T-helper 2 cell treated with Interferon-gamma antibody and Interleukin-4, amounts not matched to agents 5 μg/mL and 100 μg/mL, for 36 hours (primary cell): ENCODE data around the gene HUWE1.
A peak's percentile ranks its signal among the peaks of the same experiment; 100 is the strongest.
"Not testable (repeated sequence)": the region's sequence is repeated elsewhere in the genome, so short reads cannot be mapped to it uniquely, and the experiment has no call there.

Experiments used
- DNase-seq: peaks from one replicate; pipeline ENCODE4 v3.0.0; 2021; ENCODE audit warnings: low spot score
- H3K27ac Mint-ChIP-seq: one replicate; pipeline ENCODE4 v1.8.0; 2021; ENCODE audit warnings: mild to moderate bottlenecking, mixed read lengths
- H3K27me3 Mint-ChIP-seq: one replicate; pipeline ENCODE4 v1.8.0; 2021; ENCODE audit warnings: low read depth, mixed read lengths
- H3K36me3 Mint-ChIP-seq: one replicate; pipeline ENCODE4 v1.8.0; 2021; ENCODE audit warnings: low read depth, mixed read lengths
- H3K4me1 Mint-ChIP-seq: one replicate; pipeline ENCODE4 v1.8.0; 2021; ENCODE audit warnings: low read depth, mixed read lengths
- H3K4me3 Mint-ChIP-seq: one replicate; pipeline ENCODE4 v1.8.0; 2022; ENCODE audit warnings: mild to moderate bottlenecking, moderate library complexity, mixed read lengths
- H3K9me3 Mint-ChIP-seq: one replicate; pipeline ENCODE4 v1.8.0; 2021; ENCODE audit warnings: mixed read lengths

The HUWE1 gene, protein sequence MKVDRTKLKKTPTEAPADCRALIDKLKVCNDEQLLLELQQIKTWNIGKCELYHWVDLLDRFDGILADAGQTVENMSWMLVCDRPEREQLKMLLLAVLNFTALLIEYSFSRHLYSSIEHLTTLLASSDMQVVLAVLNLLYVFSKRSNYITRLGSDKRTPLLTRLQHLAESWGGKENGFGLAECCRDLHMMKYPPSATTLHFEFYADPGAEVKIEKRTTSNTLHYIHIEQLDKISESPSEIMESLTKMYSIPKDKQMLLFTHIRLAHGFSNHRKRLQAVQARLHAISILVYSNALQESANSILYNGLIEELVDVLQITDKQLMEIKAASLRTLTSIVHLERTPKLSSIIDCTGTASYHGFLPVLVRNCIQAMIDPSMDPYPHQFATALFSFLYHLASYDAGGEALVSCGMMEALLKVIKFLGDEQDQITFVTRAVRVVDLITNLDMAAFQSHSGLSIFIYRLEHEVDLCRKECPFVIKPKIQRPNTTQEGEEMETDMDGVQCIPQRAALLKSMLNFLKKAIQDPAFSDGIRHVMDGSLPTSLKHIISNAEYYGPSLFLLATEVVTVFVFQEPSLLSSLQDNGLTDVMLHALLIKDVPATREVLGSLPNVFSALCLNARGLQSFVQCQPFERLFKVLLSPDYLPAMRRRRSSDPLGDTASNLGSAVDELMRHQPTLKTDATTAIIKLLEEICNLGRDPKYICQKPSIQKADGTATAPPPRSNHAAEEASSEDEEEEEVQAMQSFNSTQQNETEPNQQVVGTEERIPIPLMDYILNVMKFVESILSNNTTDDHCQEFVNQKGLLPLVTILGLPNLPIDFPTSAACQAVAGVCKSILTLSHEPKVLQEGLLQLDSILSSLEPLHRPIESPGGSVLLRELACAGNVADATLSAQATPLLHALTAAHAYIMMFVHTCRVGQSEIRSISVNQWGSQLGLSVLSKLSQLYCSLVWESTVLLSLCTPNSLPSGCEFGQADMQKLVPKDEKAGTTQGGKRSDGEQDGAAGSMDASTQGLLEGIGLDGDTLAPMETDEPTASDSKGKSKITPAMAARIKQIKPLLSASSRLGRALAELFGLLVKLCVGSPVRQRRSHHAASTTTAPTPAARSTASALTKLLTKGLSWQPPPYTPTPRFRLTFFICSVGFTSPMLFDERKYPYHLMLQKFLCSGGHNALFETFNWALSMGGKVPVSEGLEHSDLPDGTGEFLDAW (N-terminal part only)

DNA sequence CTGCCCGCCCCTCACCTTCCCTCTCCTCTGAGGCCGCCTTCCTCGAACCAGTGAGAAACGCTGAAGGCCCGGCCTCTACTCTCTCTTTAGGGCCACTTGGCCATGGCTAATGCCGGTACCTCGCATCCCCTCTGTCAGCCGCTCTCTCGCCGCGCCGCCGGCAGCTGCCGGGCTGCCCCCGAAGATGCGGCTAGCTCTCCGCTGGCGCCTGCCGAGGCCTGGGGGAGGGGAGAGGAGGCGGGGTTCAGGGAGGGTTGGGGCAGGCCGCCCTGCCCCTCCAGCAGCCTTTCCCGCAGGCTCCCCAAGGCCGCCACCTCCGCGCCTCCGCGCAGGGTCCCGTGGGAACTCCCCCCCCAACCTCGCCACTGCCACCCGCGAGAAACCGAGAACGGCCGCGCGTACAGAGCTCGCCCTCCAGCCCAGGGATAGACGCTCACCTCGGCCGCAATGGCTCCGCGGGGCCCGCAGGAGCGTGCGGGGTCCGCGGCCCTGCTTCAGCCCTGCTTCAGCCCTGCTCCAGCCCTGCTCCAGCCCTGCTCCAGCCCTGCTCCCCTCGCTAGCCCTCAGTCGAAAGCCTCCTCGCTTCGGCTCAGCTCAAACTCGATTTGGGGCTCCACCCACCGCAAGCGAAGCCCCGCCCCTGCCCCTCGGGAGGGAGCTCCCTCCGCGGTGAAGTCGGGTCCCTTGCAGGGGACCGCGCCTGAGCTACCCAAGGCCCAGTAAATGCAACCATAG is at the start of gene HUWE1:
Gene HUWE1 (minus strand): TSS at position 569 of the 735 bp plus-strand sequence. CDS start 32,612 bp downstream, outside the sequence.
- Mint-ChIP-seq H3K36me3 (peaks cover 16% of the 10 kb centered on the region), H3K27me3 (no peaks in the 10 kb centered on the region), H3K9me3 (no peaks in the 10 kb centered on the region), H3K4me3 (peak within 1 kb of the TSS; percentile 96), H3K27ac (peak within 1 kb of the TSS; percentile 96), H3K4me1 (peaks cover 27% of the 10 kb centered on the region)
- peak; percentile 79 for DNase-seq

DNA sequence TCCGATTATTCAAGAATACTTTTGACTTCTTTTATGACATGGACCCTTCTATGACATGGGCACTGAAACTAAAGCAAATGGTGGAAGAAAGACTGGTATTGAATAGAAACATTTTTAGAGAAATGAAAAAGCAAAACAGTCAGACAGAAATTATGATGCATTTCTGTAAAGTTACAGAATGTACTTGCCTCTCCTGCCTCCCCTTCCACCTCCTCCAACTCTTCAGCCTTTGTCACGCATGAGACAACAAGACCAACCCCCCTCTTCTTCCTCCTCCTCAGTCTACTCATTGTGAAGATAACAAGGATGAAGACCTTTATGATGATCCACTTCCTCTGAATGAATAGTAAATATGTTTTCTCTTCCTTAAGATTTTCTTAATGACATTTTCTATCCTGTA is 46.3 kb upstream of the HUWE1 start:
- Mint-ChIP-seq H3K4me1 (peaks cover 43% of the 10 kb centered on the region), H3K27ac (peak overlapping the region; percentile 93), H3K9me3 (peaks cover 4% of the 10 kb centered on the region), H3K27me3 (no peaks in the 10 kb centered on the region), H3K4me3 (peak overlapping the region; percentile 79), H3K36me3 (peaks cover 18% of the 10 kb centered on the region)
- peak; percentile 41 for DNase-seq

DNA sequence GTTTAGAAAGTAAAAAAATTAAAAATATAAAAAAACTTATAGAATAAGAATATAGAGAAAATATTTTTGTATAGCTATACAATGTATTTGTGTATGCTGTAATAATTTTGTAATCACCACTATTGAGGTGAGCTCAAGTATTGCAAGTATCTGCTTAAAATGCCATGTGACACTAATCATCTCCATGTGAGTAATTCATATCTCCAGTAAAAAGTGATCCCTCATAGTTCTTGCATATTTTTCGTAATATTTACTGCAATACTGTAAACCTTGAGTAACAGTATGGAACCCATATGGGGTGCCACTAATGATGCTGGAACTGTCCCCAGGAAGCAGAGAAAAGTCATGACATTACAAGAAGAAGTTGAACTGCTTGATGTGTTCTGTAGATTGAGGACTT is 43.2 kb upstream of the HUWE1 start:
- no peak for DNase-seq
- Mint-ChIP-seq H3K4me3 (no peak overlapping the region), H3K27ac (no peak overlapping the region), H3K9me3 (no peaks in the 10 kb centered on the region), H3K4me1 (peaks cover 35% of the 10 kb centered on the region), H3K27me3 (no peaks in the 10 kb centered on the region), H3K36me3 (peaks cover 2% of the 10 kb centered on the region)

DNA sequence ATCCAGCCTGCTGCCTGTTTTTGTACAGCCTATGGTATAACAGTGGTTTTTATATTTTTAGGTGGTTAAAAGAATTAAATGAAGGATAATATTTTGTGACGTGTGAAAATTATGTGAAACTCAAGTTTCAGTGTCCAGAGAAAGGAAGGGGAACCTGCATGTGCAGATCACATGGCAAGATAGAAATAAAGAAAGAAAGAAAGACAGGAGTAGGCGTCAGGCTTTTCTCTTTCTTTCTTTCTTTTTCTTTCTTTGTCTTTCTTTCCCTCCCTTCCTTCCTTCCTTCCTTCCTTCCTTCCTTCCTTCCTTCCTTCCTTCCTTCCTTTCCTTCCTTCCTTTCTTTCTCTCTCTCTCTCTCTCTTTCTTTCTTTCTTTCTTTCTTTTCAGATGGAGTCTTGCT is 42.0 kb upstream of the HUWE1 start:
- H3K4me1 Mint-ChIP-seq: peaks cover 26% of the 10 kb centered on the region
- no peaks in the 10 kb centered on the region for H3K9me3 Mint-ChIP-seq
- H3K4me3 Mint-ChIP-seq: peak overlapping the region; percentile 3
- H3K27ac Mint-ChIP-seq: peak overlapping the region; percentile 54
- no peak for DNase-seq
- no peaks in the 10 kb centered on the region for H3K36me3 Mint-ChIP-seq
- H3K27me3 Mint-ChIP-seq: no peaks in the 10 kb centered on the region

DNA sequence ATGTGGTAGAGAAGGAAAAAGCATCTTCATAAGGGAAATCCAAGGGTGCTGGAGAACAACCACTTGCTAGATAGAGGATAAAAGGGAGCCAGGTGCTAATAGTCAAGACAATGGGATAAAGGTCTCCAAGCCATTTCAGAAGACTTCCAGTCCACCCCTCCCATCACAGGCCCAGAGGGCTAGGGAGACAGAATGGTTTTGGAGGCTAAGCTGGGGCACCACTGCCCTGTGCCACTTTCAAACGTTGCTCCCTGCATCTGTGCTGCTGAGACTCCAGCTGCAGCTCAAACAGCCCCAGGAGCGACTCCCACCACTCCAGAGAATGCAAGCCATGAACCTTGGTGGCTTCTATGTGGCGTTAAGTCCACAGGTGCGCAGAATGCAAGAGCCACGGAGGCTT is 38.4 kb upstream of the HUWE1 start:
- Mint-ChIP-seq H3K36me3 (no peaks in the 10 kb centered on the region), H3K9me3 (no peaks in the 10 kb centered on the region), H3K27ac (no peak overlapping the region), H3K27me3 (no peaks in the 10 kb centered on the region), H3K4me1 (peaks cover 14% of the 10 kb centered on the region), H3K4me3 (no peak overlapping the region)
- no peak for DNase-seq

DNA sequence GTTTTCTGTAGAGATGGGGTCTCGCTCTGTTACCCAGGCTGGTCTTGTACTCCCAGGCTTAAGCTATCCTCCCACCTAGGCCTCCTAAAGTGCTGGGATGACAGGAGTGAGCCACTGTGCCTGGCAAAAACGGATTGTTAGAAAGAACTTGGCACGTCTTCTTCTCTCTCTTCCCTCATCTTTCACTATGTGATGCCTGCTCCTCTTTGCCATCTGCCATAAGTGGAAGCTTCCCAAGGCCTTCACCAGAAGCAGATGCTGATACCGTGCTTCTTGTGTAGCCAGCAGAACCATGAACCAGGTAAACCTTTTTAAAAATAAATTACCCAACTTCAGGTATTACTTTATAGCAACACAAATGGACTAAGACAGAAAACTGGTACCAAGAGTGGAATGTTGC is 36.9 kb upstream of the HUWE1 start:
- no peak for DNase-seq
- no peaks in the 10 kb centered on the region for H3K36me3 Mint-ChIP-seq
- H3K4me1 Mint-ChIP-seq: peaks cover 13% of the 10 kb centered on the region
- H3K9me3 Mint-ChIP-seq: no peaks in the 10 kb centered on the region
- no peak overlapping the region for H3K27ac Mint-ChIP-seq
- no peak overlapping the region for H3K4me3 Mint-ChIP-seq
- H3K27me3 Mint-ChIP-seq: no peaks in the 10 kb centered on the region

DNA sequence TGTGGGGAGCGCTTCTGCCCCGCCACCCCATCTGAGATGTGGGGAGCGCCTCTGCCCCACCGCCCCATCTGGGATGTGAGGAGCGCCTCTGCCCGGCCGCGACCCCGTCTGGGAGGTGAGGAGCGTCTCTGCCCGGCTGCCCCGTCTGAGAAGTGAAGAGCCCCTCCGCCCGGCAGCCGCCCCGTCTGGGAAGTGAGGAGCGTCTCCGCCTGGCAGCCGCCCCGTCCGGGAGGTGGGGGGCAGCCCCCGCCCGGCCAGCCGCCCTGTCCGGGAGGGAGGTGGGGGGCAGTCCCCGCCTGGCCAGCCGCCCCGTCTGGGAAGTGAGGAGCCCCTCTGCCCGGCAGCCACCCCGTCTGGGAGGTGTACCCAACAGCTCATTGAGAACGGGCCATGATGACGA is 35.1 kb upstream of the HUWE1 start:
- H3K27me3 Mint-ChIP-seq, H3K27ac Mint-ChIP-seq, H3K36me3 Mint-ChIP-seq, H3K9me3 Mint-ChIP-seq, H3K4me3 Mint-ChIP-seq, DNase-seq: not testable (repeated sequence)
- H3K4me1 Mint-ChIP-seq: peaks cover 21% of the 10 kb centered on the region

DNA sequence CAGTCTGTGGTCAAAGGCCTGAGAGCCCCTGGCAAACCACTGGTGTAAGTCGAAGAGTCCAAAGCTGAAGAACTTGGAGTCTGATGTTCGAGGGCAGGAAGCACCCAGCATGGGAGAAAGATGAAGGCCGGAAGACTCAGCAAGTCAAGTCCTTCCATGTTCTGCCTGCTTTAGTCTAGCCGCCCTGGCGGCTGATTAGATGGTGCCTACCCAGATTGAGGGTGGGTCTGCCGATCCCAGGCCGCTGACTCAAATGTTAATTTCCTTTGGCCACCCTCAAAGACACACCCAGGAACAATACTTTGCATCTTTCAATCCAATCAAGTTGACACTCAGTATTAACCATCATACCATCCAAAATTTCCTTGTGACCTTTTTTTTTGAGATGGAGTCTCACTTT is 33.1 kb upstream of the HUWE1 start:
- not testable (repeated sequence) for H3K4me3 Mint-ChIP-seq, DNase-seq, H3K27me3 Mint-ChIP-seq, H3K36me3 Mint-ChIP-seq, H3K9me3 Mint-ChIP-seq
- peaks cover 32% of the 10 kb centered on the region for H3K4me1 Mint-ChIP-seq
- H3K27ac Mint-ChIP-seq: peak overlapping the region; percentile 26

DNA sequence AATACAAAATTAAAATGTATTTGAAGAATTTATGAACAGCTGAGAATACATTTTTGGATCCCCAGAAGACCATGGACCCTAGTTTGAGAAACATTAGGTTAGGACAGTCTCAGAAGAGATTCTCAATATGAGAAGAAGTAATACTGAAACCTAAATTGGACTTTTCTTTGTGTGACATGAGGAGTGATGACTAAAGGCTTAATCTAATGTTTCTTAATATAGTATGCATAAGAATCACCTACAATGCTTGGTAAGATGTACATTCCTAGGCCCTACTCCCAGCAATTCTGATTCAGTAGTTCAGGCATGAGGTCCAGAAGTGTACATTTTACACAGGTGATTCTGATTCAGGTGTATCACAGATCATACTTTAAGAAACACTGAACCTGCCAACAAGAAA is 31.6 kb upstream of the HUWE1 start:
- Mint-ChIP-seq H3K4me1 (peaks cover 41% of the 10 kb centered on the region), H3K9me3 (no peaks in the 10 kb centered on the region), H3K27me3 (no peaks in the 10 kb centered on the region), H3K4me3 (peak overlapping the region; percentile 46), H3K36me3 (peaks cover 4% of the 10 kb centered on the region), H3K27ac (peak overlapping the region; percentile 83)
- DNase-seq: no peak

DNA sequence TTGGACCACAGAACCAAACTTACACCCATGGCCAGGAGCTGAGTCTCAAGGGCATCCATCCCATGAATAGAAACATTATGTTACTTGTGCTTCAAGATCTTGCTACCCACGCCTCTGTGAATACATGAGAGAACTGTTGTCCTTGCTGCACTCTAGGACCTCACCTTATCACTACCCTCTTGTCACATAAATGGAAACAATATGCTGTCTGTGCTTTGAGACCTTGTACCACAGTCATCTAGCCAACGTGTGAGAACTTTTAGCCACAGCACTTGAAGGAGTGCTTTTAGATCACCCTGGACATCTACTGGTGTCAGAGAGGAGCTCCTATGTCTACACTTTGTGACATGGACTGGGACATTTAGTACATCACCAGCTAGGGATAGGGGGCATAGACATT is 30.7 kb upstream of the HUWE1 start:
- Mint-ChIP-seq H3K9me3 (no peaks in the 10 kb centered on the region), H3K27ac (peak overlapping the region; percentile 99), H3K4me3 (peak overlapping the region; percentile 88), H3K4me1 (peaks cover 41% of the 10 kb centered on the region), H3K27me3 (no peaks in the 10 kb centered on the region), H3K36me3 (peaks cover 4% of the 10 kb centered on the region)
- peak; percentile 34 for DNase-seq

DNA sequence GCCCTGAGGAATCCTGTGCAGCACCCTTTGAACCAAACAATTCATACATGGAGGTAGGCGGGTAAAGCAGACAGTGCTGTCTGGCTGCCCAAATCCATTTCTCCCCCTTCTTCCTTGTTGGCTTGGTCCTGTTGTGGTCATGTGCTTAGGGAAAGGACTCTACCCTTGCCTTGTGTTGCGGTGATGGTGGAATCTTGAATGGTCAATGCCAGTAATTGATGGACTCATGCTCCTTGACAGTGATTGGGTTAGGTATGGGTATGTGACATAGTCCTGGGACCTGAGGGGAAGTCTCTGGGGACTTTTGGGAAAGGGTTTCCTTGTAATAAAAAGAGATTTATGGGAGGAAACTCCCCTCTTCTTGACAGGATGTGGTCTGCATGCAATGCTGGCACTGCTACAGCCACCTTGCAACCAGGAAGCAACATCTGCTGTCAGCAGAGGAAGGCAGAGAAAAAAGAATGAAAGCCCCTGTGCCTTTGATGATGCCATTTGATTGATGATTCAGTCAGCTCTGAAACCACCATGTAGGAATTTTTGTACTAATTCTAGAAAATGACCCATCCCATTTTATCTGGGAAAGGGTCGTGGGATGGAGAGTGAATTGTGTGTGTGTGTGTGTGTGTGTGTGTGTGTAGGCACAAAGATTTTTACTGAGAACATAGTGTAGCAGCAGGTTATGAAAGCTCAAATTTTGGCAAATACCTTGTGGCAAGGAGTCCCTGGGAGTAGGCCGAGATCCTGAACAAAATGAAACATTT is 30.0 kb upstream of the HUWE1 start:
- H3K9me3 Mint-ChIP-seq: no peaks in the 10 kb centered on the region
- H3K4me1 Mint-ChIP-seq: peaks cover 41% of the 10 kb centered on the region
- H3K27me3 Mint-ChIP-seq: no peaks in the 10 kb centered on the region
- H3K4me3 Mint-ChIP-seq: peak overlapping the region; percentile 88
- peak; percentile 63 for DNase-seq
- H3K36me3 Mint-ChIP-seq: peaks cover 6% of the 10 kb centered on the region
- H3K27ac Mint-ChIP-seq: peak overlapping the region; percentile 99

DNA sequence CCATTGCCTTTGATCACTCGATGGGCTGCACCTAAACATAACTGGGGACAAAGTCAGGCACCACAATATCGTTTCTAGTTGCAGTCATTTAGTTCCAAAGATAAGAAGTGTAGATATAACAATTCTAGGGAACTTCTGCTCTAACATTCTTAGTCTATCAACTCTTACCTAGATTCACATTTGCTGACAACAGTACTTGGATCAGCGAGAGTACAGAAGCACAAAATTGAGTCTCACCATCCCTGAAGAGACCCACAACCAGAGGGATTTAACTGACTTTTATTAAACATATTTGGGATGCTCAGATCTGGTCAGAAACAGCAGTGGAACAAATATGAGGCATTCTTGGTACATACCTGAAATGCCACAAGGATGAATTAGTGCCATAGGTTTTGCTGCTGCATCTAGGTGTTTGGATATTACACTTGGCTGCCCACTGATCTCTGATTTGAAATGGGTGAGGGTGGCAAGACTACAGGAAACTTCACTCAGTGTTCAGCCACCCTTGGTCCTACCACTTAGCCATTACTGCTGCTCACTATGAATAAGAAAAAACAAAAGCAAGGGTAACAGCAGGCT is 28.9 kb upstream of the HUWE1 start:
- H3K4me1 Mint-ChIP-seq: peaks cover 44% of the 10 kb centered on the region
- no peaks in the 10 kb centered on the region for H3K9me3 Mint-ChIP-seq
- H3K27me3 Mint-ChIP-seq: no peaks in the 10 kb centered on the region
- peak overlapping the region; percentile 88 for H3K4me3 Mint-ChIP-seq
- DNase-seq: no peak
- peak overlapping the region; percentile 99 for H3K27ac Mint-ChIP-seq
- H3K36me3 Mint-ChIP-seq: peaks cover 12% of the 10 kb centered on the region
